Measurements from ENCODE around the gene THAP12. TPM values are rescaled to one million over a fixed set of nuclear protein-coding genes. Genes with fewer than 3 reads are reported as not detected.
A peak's percentile ranks its signal among the peaks of the same experiment; 100 is the strongest.

Gene THAP12
- total and polyA plus RNA-seq, 2 experiments from 2014 or later, result 22.6 to 39.0 TPM

DNA sequence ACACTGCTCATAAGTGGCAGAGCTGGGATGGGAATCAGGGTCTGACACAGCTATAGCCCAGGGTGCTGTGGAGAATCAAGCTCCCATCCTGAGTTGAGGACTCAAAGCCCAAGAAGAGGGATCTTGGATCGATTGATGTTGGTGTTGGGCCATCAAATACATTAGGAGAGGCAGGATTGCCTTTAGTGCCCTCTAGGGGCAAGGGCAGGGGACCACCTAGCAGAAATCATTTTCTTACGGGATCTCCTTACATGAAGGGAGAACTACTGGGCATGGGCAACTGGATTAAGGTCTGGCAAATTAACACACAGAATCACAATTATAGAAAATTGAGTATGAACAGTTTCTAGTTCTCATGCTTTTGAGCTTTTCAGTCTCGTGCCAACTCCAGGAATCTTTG is 39.0 kb upstream of the THAP12 start:
- Histone ChIP-seq H3K4me2 (ENCODE audit: unreplicated experiment) (no peak overlapping the region), H3K27me3 (replicated peaks; ENCODE audit: insufficient read depth) (peaks cover 12% of the 10 kb centered on the region; the same call in 1 of the 2 replicates), H3F3A (ENCODE audit: insufficient read depth) (no peaks in the 10 kb centered on the region), H3K79me2 (ENCODE audit: insufficient read depth) (no peaks in the 10 kb centered on the region), H3K9ac (no peak overlapping the region), H4K20me1 (ENCODE audit: insufficient read depth) (no peaks in the 10 kb centered on the region), H3K4me1 (ENCODE audit: insufficient read depth) (no peaks in the 10 kb centered on the region), H3K27ac (no peak overlapping the region), H3K4me3 (no peak overlapping the region), H3K9me3 (ENCODE audit: low read depth) (no peaks in the 10 kb centered on the region), H2AFZ (no peak overlapping the region), H3K36me3 (ENCODE audit: low read depth) (no peaks in the 10 kb centered on the region), H3K9me2 (ENCODE audit: insufficient read depth) (no peaks in the 10 kb centered on the region)
- peak; percentile 3 for DNase-seq
- TF ChIP-seq EZH2phosphoT487 (IDR thresholded peaks at IDR 0.05; ENCODE audit: insufficient read depth, low read depth) (no peak), EZH2 (IDR thresholded peaks at IDR 0.05; ENCODE audit: insufficient read depth, poor library complexity, severe bottlenecking) (no peak)
- 54 to 64% methylated on average over 3 of the region's 3 CpGs for WGBS, 2 experiments (ENCODE audit: low coverage in 1 of 2, low lambda C conversion rate in 2 of 2, missing lambda C conversion rate in 2 of 2)
- in situ Hi-C loops (cut with MboI), result no loop called here

DNA sequence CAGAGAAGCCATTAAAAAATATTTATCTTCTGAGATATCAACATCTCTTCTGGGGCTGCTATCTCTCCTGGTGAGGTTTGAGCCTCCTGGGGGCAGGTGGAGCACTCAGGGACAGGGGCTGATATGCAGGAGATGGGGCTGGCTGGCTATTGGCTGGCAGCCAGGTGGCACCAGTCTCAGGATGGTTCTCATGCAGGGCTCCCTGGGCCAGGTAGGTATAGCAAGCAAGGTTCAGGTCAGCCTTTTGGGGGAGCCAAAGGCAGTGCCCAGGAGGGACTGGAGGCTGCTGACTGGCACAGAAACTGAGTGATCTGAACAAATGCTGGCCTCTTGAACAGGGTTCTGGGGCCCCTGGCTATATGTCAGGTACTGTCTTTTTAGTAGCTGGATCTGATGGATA is 34.1 kb upstream of the THAP12 start:
- H3K9me2 ChIP-seq (ENCODE audit: insufficient read depth), result no peaks in the 10 kb centered on the region
- no peaks in the 10 kb centered on the region for H3K36me3 ChIP-seq (ENCODE audit: low read depth)
- H3K9ac ChIP-seq, result no peak overlapping the region
- no peaks in the 10 kb centered on the region for H3F3A ChIP-seq (ENCODE audit: insufficient read depth)
- H3K4me2 ChIP-seq (ENCODE audit: unreplicated experiment), result no peak overlapping the region
- no peak overlapping the region for H2AFZ ChIP-seq
- H3K4me1 ChIP-seq (ENCODE audit: insufficient read depth), result no peaks in the 10 kb centered on the region
- H3K9me3 ChIP-seq (ENCODE audit: low read depth), result no peaks in the 10 kb centered on the region
- no peak overlapping the region for H3K4me3 ChIP-seq
- TF ChIP-seq EZH2phosphoT487 (IDR thresholded peaks at IDR 0.05; ENCODE audit: insufficient read depth, low read depth) (no peak), EZH2 (IDR thresholded peaks at IDR 0.05; ENCODE audit: insufficient read depth, poor library complexity, severe bottlenecking) (no peak)
- DNase-seq, result no peak
- no peak overlapping the region for H3K27ac ChIP-seq
- in situ Hi-C loops (cut with MboI), result no loop called here
- H3K79me2 ChIP-seq (ENCODE audit: insufficient read depth), result no peaks in the 10 kb centered on the region
- peaks cover 7% of the 10 kb centered on the region; the same call in 1 of the 2 replicates for H3K27me3 ChIP-seq (replicated peaks; ENCODE audit: insufficient read depth)
- H4K20me1 ChIP-seq (ENCODE audit: insufficient read depth), result no peaks in the 10 kb centered on the region

DNA sequence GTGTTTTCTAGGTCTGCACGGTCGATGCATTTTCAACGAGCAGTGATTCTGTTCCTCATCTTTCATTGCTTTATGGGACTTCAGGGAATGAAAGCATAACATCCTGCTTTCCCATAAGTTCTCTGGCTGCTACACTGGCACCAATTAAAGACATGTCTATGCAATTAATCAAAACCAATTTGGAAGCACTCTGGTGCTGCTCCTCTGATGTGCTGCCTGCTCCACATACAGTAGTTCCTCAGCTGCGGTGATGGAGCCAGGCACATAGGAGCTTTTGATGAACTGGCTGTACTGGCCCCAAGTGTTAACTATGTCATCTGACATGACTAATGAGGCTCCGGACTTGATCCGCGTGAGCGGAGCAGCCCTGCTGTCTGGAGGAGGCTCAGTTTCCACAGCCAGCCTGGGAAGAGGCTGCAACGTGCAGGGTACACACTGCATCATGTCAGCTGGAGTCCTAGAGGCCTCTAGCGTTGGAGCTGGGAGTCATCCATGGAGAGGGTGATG is 30.0 kb upstream of the THAP12 start:
- H3K4me3 ChIP-seq, result no peak overlapping the region
- no peaks in the 10 kb centered on the region for H4K20me1 ChIP-seq (ENCODE audit: insufficient read depth)
- H3K79me2 ChIP-seq (ENCODE audit: insufficient read depth), result no peaks in the 10 kb centered on the region
- peak; percentile 44 for DNase-seq
- H3K4me1 ChIP-seq (ENCODE audit: insufficient read depth), result no peaks in the 10 kb centered on the region
- H3K27me3 ChIP-seq (replicated peaks; ENCODE audit: insufficient read depth), result no peaks in the 10 kb centered on the region
- in situ Hi-C loops (cut with MboI), result no loop called here
- no peak overlapping the region for H3K4me2 ChIP-seq (ENCODE audit: unreplicated experiment)
- no peaks in the 10 kb centered on the region for H3F3A ChIP-seq (ENCODE audit: insufficient read depth)
- no peak for TF ChIP-seq EZH2 (IDR thresholded peaks at IDR 0.05; ENCODE audit: insufficient read depth, poor library complexity, severe bottlenecking)
- TF ChIP-seq EZH2phosphoT487 (IDR thresholded peaks at IDR 0.05; ENCODE audit: insufficient read depth, low read depth), result no peak
- no peak overlapping the region for H3K27ac ChIP-seq
- no peaks in the 10 kb centered on the region for H3K9me3 ChIP-seq (ENCODE audit: low read depth)
- no peak overlapping the region for H3K9ac ChIP-seq
- H2AFZ ChIP-seq, result no peak overlapping the region
- H3K36me3 ChIP-seq (ENCODE audit: low read depth), result no peaks in the 10 kb centered on the region
- WGBS, 2 experiments (ENCODE audit: low coverage in 1 of 2, low lambda C conversion rate in 2 of 2, missing lambda C conversion rate in 2 of 2), result 15 to 19% methylated on average over 10 of the region's 10 CpGs
- H3K9me2 ChIP-seq (ENCODE audit: insufficient read depth), result no peaks in the 10 kb centered on the region

GRCh38 chr11:76408171-76408965 is 27.4 kb upstream of the THAP12 start:
- DNase-seq, result no peak
- Histone ChIP-seq H3K4me1 (ENCODE audit: insufficient read depth) (no peaks in the 10 kb centered on the region), H3K27me3 (replicated peaks; ENCODE audit: insufficient read depth) (no peaks in the 10 kb centered on the region), H3K36me3 (ENCODE audit: low read depth) (no peaks in the 10 kb centered on the region), H3K9me2 (ENCODE audit: insufficient read depth) (no peaks in the 10 kb centered on the region), H3K4me2 (ENCODE audit: unreplicated experiment) (no peak overlapping the region), H3K4me3 (no peak overlapping the region), H4K20me1 (ENCODE audit: insufficient read depth) (no peaks in the 10 kb centered on the region), H3F3A (ENCODE audit: insufficient read depth) (no peaks in the 10 kb centered on the region), H3K79me2 (ENCODE audit: insufficient read depth) (no peaks in the 10 kb centered on the region), H3K27ac (no peak overlapping the region), H2AFZ (no peak overlapping the region), H3K9ac (no peak overlapping the region), H3K9me3 (ENCODE audit: low read depth) (no peaks in the 10 kb centered on the region)
- in situ Hi-C loops (cut with MboI), result no loop called here
- WGBS, 2 experiments (ENCODE audit: low coverage in 1 of 2, low lambda C conversion rate in 2 of 2, missing lambda C conversion rate in 2 of 2), result 74 to 83% methylated on average over 7 of the region's 7 CpGs
- TF ChIP-seq EZH2phosphoT487 (IDR thresholded peaks at IDR 0.05; ENCODE audit: insufficient read depth, low read depth) (no peak), EZH2 (IDR thresholded peaks at IDR 0.05; ENCODE audit: insufficient read depth, poor library complexity, severe bottlenecking) (no peak)

Measured in GM23248 (cell line).